ENCODE results near the gene PTTG2.
"Not testable (repeated sequence)": the region's sequence is repeated elsewhere in the genome, so short reads cannot be mapped to it uniquely, and the experiment has no call there.

PTTG2 gene

DNA sequence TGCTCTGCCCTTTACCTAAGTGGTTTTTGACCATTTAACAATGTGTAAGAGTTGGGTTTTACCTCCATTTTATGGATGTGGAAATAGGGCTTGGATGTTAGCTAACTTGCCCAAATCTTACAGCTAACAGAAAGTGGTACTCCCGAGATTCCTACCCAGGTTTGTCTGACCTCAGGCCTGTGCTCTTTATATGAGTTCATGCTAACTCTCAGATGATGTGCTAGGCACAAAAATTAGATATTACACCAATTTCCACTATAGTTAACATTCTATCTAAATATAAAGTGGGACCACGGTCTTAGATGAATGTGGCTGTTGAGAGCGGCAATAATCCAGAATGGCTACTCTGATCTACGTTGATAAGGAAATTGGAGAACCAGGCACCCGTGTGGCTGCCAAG is at the start of gene PTTG2:
PTTG2 (plus strand) TSS at position 301 of the 400 bp plus-strand sequence; CDS start at position 338, 37 bp downstream.
- DNase-seq = no peak

DNA sequence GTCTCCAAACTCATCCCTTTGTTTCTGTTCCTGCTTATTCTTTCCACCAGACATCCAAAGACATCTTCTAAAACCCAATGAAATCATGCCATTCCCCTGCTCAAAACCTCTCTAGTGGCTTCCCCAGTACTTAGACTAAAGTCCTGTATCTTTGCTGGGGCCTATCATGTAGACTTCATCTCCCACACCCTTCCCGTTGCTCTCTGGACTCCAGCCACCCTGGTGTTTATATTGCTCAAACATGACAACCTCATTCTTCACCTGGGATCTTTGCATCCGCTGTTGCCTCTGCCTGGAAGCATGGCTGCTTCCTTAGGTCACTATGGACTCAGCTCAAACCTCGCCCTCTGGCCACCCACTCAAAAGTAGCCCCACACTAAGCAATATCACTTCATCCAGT is 45.7 kb upstream of the PTTG2 start:
- no peak for DNase-seq

DNA sequence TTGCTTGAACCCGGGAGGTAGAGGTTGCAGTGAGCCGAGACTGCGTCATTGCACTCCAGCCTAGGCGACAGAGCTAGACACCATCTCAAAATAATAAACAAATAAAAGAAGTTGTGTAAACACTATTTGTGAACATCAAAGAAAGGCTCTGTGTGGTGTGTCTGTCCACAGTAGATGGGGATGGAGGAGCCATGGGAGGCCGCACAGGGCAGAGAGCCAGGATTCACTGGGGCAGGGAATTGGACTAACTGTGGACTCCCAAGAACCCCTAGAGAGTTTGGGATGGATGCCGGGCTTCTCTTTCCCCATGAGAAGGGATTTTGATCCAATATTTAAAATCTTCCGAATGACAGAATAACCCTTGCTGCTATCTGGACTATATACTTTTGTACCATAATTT is 42.8 kb upstream of the PTTG2 start:
- DNase-seq = no peak

GRCh38 chr4:37918653-37919052 is 41.5 kb upstream of the PTTG2 start:
- DNase-seq = no peak

- no peak for DNase-seq
These were observed 37.9 kb upstream of the PTTG2 start for GRCh38 chr4:37922328-37922727.

GRCh38 chr4:37923089-37923488 is 37.1 kb upstream of the PTTG2 start:
- DNase-seq = not testable (repeated sequence)

- DNase-seq = no peak
These were observed 35.3 kb upstream of the PTTG2 start for GRCh38 chr4:37924946-37925345.

GRCh38 chr4:37927434-37927833 is 32.8 kb upstream of the PTTG2 start:
- DNase-seq = no peak

DNA sequence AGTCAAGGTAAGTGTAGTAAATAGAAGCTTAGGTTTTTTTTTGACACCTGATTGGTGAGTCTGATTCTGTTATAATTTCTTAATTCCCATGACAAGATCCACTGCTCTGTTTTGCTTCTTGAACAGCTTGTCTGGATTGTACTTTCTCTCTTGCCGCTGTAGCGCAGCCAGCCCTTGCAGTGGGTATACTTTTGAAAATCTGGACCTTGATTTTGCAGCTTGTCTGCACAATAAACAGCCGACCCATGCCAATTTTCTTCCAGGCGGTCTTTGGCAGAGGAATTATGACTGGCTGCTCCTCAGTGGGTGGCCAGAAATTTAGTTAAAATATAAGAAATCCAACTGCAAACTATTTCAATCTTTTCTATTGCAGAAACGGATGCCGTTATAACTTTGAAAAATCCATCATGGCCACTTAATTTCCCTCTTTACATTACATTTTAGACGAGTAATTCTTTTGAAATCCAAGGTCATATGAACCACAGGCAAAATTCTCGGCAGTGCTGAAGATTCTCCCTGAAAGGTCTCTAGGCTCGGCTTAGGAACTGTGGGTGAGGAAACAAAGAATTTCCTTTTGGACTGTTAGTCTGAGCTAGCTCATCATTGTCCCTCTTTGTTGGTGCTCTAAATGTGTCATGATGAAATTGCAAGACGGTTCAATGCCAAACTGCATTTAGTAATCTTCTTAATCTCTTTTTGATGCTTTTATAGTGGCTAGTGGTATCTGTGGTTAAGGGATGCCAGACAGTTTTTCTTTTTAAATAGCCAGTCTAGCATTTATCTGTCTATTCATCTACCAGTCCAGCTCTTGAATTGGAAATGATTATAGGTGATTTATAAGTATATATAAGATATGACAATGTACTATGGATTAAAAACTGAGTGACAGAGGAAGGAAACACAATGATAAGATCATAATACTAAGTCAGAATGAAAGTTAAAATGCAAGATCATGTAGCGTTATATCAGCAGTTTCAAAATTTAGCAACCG is 31.5 kb upstream of the PTTG2 start:
- no peak for DNase-seq

- DNase-seq = no peak
These were observed 26.1 kb upstream of the PTTG2 start for GRCh38 chr4:37934096-37934495.

DNA sequence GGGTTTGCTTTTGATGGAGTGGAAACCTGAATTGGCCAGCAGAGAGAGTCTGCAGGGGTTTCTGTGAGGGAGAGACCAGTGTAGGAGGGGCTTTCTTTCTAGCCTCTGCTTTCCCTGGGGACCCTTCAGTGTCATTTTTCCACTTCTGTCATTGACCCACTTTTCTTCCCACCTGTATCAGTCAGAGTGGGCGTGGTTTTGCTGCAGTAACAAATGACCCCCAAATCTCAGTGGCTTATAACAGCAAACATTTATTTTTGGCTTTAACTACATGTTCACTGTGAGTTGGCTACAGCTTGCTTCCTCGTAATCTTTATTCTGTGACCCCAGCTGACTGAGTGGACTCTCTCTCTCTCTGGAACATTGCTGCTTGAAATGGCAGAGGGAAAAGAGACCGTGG is 25.6 kb upstream of the PTTG2 start:
- DNase-seq = no peak

- no peak for DNase-seq
These were observed 25.2 kb upstream of the PTTG2 start for GRCh38 chr4:37935026-37935425.

DNA sequence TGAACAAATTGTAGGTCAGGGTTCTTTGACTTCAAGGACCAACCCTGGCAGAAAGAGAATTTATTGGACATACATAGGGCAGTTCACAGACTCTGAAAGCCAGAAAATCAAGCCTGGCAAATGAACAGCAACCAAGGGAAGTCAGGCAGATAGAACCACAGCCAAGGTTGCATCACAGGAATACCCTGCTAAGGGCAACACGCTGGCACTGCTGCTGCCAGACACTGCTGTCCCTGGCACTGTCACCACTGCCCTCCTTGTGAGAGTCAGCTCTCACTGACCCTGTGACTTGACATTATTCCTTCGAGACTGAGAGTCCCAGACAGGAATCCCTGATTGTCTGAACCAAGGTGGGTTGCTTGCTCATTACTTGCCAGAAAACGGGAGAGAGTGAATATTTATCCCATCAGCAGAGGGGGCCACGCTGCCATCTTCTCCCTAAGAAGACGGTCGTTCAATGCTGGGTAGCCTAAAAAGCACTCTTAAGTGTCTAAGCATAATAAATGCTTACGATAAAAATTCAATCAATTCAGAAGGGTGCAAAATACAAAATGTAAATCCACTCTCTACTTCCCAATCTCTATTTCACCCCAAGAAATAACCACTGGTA is 23.2 kb upstream of the PTTG2 start:
- DNase-seq = no peak

- no peak for DNase-seq
These were observed 22.0 kb upstream of the PTTG2 start for GRCh38 chr4:37938208-37938607.

DNA sequence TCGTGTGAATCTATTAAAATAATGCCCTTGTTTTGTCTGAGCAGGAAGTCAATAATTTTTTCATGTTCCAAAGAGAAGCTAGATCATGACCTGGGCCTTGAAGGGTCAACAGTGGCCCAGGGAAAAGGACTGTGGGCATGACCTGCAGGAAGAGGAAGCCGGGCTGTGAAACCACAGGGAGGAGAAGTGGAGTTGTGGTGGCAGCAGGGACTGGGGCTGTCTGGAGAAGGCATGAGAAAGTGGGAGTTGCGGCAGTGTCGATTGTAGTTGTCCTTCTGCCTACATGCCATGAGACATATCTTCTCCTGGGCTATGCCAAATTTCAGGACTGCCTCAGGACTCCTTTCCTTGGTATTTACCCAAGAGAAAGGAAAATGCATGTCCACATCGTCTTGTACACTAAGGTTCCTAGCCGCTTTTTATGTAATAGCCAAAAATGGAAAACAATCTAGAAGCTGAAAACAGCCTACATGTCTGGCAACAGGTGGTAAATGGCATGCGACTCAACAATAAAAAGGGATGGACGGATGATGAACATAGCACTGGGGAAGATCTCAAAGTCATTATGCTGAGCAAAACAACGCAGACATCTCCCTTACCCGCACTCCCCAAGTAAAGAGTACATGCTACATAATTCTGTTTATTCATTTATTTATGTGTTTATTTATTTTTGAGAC is 13.6 kb upstream of the PTTG2 start:
- no peak for DNase-seq

GRCh38 chr4:37948542-37948941 is 11.7 kb upstream of the PTTG2 start:
- DNase-seq = no peak

- no peak for DNase-seq
These were observed 10.4 kb upstream of the PTTG2 start for GRCh38 chr4:37949636-37950426.

DNA sequence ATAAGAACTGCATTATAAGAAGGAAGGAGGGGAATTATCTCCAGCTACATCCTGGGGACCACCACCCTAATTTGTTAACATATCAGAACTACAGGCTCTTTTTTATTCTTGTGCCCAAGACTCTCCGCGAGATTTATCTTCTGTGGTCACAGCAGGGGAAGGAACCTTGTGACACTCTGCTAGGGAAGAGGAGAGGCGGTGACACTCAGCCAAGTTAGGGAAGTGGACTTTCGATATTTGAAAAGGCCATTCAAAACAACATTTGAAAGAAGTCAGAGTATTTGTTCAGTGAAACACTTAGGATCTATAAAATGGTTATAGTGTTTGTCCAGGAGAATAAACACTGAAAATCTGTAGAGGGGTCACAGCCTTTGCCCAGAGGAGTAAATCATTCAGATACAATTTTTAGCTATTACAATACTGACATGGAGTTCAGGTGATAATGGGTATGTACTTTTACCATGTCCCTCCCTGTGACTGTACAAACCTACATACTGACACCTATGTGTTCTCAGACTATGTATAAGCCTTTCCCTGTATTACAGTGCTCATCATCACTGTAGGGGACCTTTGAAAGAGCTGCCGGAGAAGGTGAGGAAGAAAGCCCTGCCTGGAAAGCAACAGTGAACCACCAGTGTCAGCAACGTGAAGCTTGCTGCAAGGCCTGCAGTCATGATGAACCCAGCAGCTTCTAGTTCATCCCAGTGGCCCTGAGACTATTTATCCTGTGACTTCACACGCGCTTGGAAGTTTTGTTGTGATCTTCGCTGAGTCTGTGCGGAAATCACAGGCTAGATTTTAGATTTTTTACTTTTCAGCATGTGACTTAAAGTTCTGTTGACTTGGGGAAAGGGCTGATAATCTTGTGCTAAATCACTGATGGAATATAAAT is 8.5 kb upstream of the PTTG2 start:
- no peak for DNase-seq

DNA sequence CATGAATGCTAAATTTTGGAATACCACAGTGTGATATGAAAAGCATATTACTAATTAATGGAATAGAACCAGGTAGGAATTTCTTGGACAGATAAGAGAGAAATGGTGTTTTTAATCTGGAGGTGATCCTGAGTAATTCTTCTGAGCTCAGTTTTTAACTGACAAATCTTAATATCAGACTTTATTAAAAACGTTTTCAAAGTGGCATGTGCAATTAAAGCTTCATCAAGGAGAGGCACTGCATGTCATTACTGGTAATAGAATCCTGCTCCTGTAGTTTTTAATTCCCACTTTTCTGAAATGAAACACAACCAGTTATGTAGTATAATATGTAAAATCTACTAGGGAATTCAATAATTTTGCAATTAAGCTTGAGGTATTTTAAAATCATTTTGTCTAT is 7.0 kb upstream of the PTTG2 start:
- no peak for DNase-seq

- DNase-seq = no peak
These were observed 6.4 kb upstream of the PTTG2 start for GRCh38 chr4:37953620-37954293.

- DNase-seq = no peak
These were observed 3.3 kb upstream of the PTTG2 start for GRCh38 chr4:37956941-37957340.

Measured in DMS79 (cell line).